GM20000 (cell line): ENCODE results near the gene MAJIN.

ENCODE experiments used
- DNase-seq: peaks from one replicate; pipeline ENCODE4 v3.0.0; 2012; ENCODE audit warnings: low spot score
- TF ChIP-seq, protein P1 (sequence below): IDR thresholded peaks from 2 replicates; pipeline ENCODE4 v1.5.1; 2012; ENCODE audit warnings: mild to moderate bottlenecking, control low read depth; ENCODE audit errors: extremely low read depth, missing control alignments

The MAJIN gene

DNA sequence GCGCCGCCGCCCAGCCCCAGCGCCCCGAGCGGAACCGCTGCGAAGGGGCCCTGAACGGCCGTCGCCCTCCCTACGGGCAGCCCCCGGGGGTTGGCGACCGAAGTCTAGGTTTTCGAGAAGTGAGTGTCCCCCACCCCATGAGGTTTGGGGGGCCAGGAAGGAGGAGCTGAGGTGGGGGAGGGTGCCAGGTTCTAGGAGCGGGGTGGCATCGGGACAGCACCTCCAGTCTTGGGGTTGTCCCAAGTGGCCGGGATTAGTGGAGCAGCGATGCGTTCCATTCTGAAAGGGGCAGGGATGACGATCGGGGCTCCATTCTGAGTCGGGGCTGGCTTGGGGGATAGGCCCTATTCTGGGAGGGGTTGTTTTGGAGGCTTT, 47.0 kb downstream of the MAJIN start:
- TF ChIP-seq, protein P1, sequence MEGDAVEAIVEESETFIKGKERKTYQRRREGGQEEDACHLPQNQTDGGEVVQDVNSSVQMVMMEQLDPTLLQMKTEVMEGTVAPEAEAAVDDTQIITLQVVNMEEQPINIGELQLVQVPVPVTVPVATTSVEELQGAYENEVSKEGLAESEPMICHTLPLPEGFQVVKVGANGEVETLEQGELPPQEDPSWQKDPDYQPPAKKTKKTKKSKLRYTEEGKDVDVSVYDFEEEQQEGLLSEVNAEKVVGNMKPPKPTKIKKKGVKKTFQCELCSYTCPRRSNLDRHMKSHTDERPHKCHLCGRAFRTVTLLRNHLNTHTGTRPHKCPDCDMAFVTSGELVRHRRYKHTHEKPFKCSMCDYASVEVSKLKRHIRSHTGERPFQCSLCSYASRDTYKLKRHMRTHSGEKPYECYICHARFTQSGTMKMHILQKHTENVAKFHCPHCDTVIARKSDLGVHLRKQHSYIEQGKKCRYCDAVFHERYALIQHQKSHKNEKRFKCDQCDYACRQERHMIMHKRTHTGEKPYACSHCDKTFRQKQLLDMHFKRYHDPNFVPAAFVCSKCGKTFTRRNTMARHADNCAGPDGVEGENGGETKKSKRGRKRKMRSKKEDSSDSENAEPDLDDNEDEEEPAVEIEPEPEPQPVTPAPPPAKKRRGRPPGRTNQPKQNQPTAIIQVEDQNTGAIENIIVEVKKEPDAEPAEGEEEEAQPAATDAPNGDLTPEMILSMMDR = no peak
- peak; percentile 63 for DNase-seq

DNA sequence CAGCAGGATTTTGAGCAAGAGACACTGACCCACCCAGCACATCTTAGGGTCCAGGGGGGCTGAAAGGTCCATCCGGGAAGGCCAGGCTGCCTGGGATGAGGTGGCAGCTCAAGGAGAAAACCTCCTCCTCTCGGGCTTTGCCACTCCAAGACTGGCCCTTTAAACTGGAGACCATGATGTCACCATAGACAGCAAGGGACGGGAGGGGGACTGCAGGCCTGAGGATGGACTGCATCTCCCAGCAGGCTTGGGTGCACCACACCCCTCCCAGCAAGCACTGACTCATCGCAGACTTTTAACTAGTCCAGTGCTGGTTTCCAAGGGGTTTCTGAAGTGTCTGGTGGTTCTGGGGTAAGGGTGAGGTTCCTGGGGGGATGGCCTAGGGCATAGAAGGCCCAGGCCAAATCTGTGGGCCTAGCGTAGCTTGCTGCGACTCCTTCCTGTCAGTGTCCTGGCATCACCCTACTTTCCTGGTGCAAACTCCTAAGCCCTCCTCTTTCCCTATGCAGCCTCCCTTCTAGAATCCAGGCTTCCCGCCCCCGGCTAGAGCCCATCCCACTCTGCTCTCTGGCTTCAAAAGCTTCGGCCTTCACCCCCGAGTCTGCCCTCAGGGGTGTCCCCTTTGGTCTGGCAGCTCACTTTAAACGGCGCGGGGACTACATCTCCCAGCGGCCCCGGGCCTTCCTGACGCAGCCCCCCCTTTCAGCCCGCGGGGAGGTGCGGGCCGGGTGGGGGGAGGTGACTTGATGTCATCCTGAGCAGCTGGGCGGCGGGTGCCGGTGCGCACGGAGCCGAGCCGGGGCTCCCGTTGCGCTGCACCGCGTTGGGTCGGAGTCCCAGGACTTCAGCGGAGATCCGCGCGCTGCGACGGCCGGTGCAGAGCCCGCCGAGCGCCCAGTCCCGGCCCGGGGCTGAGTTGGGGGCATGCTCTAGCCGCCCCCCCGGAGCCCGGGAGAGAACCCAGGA, 47.7 kb downstream of the MAJIN start, which contains the start of gene PPP2R5B:
PPP2R5B (plus strand) TSS at position 746 of the 966 bp plus-strand sequence. CDS start 1,046 bp downstream, outside the sequence.
- TF ChIP-seq, protein P1 = no peak
- peak; percentile 98 for DNase-seq

DNA sequence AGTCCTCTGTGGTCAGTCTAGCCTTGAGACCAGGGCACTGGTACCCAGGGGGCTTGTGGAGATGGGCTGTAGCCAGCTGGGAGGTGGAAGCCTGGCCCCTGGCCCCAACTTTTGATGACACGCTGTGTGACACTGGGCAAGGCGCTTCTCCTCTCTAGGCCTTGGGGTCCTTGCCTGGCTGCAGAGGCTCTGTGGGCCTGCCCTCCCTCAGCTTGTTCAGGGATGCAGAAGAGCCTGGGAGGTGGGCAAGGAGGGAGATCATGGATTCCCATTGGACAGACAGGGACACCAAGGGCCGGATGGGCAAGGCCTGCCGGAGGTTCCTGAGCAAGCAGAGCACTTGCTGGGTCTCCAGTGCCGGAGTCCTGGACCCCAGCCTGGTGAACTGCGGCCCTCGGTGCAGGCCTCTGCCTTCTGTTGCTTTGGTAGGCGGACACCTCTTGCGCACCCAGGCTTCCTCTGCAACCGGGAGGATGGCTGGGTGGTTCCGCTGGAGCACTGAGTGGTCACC, 48.7 kb downstream of the MAJIN start:
- no peak for DNase-seq
- TF ChIP-seq, protein P1 = no peak

DNA sequence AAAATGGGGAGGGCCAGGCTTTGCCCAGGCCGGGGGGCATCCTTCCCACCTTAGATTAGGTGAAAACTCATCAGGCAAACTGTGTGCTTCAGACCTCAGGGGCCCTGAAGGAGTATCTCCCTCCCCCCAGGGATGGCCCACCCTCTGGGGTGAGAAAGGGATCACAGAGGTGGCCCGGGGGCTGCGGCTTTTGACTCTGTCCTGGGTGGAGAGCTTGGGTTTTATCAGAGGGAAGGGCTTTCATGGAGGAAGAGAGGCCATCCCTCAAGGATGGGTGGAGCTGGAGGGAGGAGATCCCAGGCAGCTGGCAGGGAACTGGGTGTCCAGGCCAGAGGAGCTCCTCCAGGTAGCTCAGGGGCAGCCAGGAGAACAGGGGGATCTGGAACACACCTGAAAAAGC, 50.5 kb downstream of the MAJIN start:
- TF ChIP-seq, protein P1 = no peak
- no peak for DNase-seq

DNA sequence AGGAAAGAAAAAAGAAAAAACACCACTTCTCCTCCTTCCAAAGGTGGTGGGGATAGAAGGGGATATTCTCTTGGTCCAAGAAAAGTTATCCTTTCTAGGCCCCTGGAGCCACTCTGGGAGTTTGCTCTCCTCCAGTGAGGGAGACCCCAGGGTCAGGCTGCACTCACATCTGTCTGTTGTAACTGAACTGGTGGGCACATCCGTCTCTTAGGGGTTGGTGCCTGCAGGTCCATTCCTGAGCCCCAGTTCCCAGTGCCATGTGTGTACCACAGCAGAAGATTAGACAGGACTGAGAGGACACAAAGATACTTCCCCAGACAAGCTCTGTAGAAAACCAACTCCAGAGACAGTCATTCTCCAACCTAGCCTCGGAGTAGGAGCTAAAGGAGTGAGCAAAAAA, 51.8 kb downstream of the MAJIN start:
- TF ChIP-seq, protein P1 = no peak
- no peak for DNase-seq

DNA sequence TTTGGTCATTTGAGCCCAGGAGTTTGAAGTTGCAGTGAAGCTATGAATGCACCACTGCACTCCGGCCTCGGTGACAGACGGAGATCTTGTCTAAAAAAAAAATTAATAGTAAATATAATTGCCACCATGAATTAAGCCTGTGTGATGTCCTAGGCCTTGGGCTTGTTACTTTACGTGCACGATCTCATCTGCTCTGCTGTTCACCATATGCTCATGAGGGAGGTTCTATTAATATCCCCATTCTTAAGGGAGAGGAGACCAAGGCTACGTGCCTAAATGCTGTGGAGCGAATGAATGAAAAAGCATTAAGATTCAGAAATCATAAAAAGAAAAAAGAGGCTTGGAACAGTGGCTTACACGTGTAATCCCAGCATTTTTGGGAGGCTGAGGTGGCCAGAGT, 52.3 kb downstream of the MAJIN start:
- TF ChIP-seq, protein P1 = no peak

DNA sequence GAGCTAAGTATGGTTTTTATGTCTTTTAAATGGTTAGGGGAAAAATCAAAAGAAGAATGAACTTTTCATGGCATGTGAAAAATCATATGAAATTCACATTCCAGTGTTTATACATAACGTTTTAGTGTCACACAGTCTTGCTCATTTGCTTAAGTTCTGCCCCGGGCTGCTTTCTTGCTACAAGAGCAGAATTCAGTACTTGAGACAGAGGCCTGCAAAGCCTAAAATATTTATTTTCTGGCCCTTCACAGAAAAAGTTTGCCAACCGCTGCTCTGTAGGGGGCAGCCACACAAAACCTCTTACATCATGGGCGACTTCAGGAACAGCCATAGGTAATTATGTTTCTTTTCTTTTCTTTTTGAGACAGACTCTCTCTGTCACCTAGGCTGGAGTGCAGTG, 53.9 kb downstream of the MAJIN start:
- TF ChIP-seq, protein P1 = no peak
- DNase-seq = no peak

More for the DNA sequence above, 52.3 kb downstream of the MAJIN start:
- DNase-seq = no peak
